HepG2 (cell line): ENCODE data around the gene CCN2. TPM values are rescaled to one million over a fixed set of nuclear protein-coding genes. Genes with fewer than 3 reads are reported as not detected.

Experiments used
- FOXM1 ChIP-seq: sonication (generic); formaldehyde crosslinking; IDR thresholded peaks from 2 replicates; pipeline ENCODE4 v1.5.0; 2020; ENCODE audit warnings: missing genetic modification reagents
- FOXP1 ChIP-seq, 2 experiments: fragments of 450-650 bp in 1 of 2; IDR thresholded peaks; 2 replicates each; pipeline ENCODE4 v1.6.1; 2017 to 2018; ENCODE audit warnings: antibody characterized with exemption in 1 of 2
- GFI1 ChIP-seq: sonication (generic); formaldehyde crosslinking; IDR thresholded peaks from 2 replicates; pipeline ENCODE4 v1.5.0; 2020; ENCODE audit warnings: missing genetic modification reagents, mild to moderate bottlenecking, borderline replicate concordance
- IKZF4 ChIP-seq: sonication (generic); formaldehyde crosslinking; IDR thresholded peaks from 2 replicates; pipeline ENCODE4 v1.5.1; 2020; ENCODE audit warnings: borderline replicate concordance, mild to moderate bottlenecking, low read depth, missing genetic modification reagents; ENCODE audit errors: not compliant biosample characterization
- KLF12 ChIP-seq: sonication (generic); formaldehyde crosslinking; IDR thresholded peaks from 2 replicates; pipeline ENCODE4 v1.4.0; 2020; ENCODE audit warnings: missing genetic modification reagents, borderline replicate concordance
- MLLT10 ChIP-seq: sonication (generic); formaldehyde crosslinking; IDR thresholded peaks from 2 replicates; pipeline ENCODE4 v1.4.0; 2020; ENCODE audit warnings: missing genetic modification reagents
- NFKB2 ChIP-seq: sonication (generic); formaldehyde crosslinking; IDR thresholded peaks from 2 replicates; pipeline ENCODE4 v1.4.0; 2020; ENCODE audit warnings: missing genetic modification reagents, borderline replicate concordance
- PAWR ChIP-seq: sonication (generic); formaldehyde crosslinking; IDR thresholded peaks from 2 replicates; pipeline ENCODE4 v1.4.0; 2020; ENCODE audit warnings: missing genetic modification reagents, mild to moderate bottlenecking, borderline replicate concordance
- SALL2 ChIP-seq: sonication (generic); formaldehyde crosslinking; IDR thresholded peaks from 2 replicates; pipeline ENCODE4 v1.8.1; 2023; ENCODE audit warnings: mild to moderate bottlenecking, missing genetic modification reagents, inconsistent platforms
- SIX4 ChIP-seq: sonication (generic); formaldehyde crosslinking; IDR thresholded peaks from 2 replicates; pipeline ENCODE4 v1.4.0; 2020; ENCODE audit warnings: missing genetic modification reagents
- SSRP1 ChIP-seq: IDR thresholded peaks from 2 replicates; pipeline ENCODE4 v1.6.1; 2016; ENCODE audit warnings: control low read depth
- TRIM24 ChIP-seq: sonication (generic); formaldehyde crosslinking; IDR thresholded peaks from 2 replicates; pipeline ENCODE4 v1.8.0; 2022; ENCODE audit warnings: mild to moderate bottlenecking, missing genetic modification reagents
- ZBTB21 ChIP-seq: sonication (generic); formaldehyde crosslinking; IDR thresholded peaks from 2 replicates; pipeline ENCODE4 v1.4.0; 2020; ENCODE audit warnings: missing genetic modification reagents
- ZBTB7B ChIP-seq: sonication (generic); formaldehyde crosslinking; IDR thresholded peaks from 2 replicates; pipeline ENCODE4 v1.4.0; 2020; ENCODE audit warnings: missing genetic modification reagents
- ZFAT ChIP-seq: sonication (generic); formaldehyde crosslinking; conservative IDR thresholded peaks from 2 replicates; pipeline ENCODE4 v1.8.1; 2023; ENCODE audit warnings: missing genetic modification reagents, inconsistent platforms
- ZNF333 ChIP-seq: sonication (generic); formaldehyde crosslinking; IDR thresholded peaks from 2 replicates; pipeline ENCODE4 v1.4.0; 2020; ENCODE audit warnings: mild to moderate bottlenecking, missing genetic modification reagents, borderline replicate concordance
- ZNF546 ChIP-seq: sonication (generic); formaldehyde crosslinking; conservative IDR thresholded peaks from 2 replicates; pipeline ENCODE4 v1.8.1; 2023; ENCODE audit warnings: mild to moderate bottlenecking, missing genetic modification reagents
- ZNF589 ChIP-seq: sonication (generic); formaldehyde crosslinking; conservative IDR thresholded peaks from 2 replicates; pipeline ENCODE4 v1.8.0; 2022; ENCODE audit warnings: mild to moderate bottlenecking, moderate library complexity, missing genetic modification reagents
- ZNF652 ChIP-seq: IDR thresholded peaks from 2 replicates; pipeline ENCODE4 v1.6.1; 2016; ENCODE audit warnings: low read depth, borderline replicate concordance
- polyA plus RNA-seq, 8 experiments: library from polyadenylated mRNA; depleted of rRNA in 3 of 8; stranded (reverse) in 7 of 8; unstranded in 1 of 8; fragments of >200 nt; fragmentation: Illumina TruSeq in 4 of 8; extraction: Trizol in 4 of 8; gene quantifications; 2 replicates each; pipeline versions ENCODE4 v1.2.1 to v1.2.3, GENCODE V29; 2011 to 2016; ENCODE audit warnings: low read depth in 4 of 8, missing spikeins in 1 of 8, mixed read lengths in 1 of 8; ENCODE audit not compliant: insufficient read depth in 1 of 8
- total RNA-seq, 5 experiments: library from RNA; depleted of rRNA; stranded (reverse); fragments of >200 nt; fragmentation: Illumina TruSeq; extraction: Trizol; gene quantifications; 2 replicates each; pipeline ENCODE4 v1.2.3, GENCODE V29; 2016; ENCODE audit warnings: low read depth in 1 of 5
- TF ChIP-seq, protein P1 (sequence below): sonication (generic); formaldehyde crosslinking; IDR thresholded peaks from 2 replicates; pipeline ENCODE4; 2020; ENCODE audit warnings: missing genetic modification reagents, mild to moderate bottlenecking, borderline replicate concordance
- TF ChIP-seq, protein P2 (sequence below): sonication (generic); formaldehyde crosslinking; IDR thresholded peaks from 2 replicates; pipeline ENCODE4 v1.9.0; 2022; ENCODE audit warnings: missing genetic modification reagents, mild to moderate bottlenecking, borderline replicate concordance
- TF ChIP-seq, protein P3 (sequence below): sonication (generic); formaldehyde crosslinking; IDR thresholded peaks from 2 replicates; pipeline ENCODE4 v1.5.0; 2020; ENCODE audit warnings: missing genetic modification reagents
- TF ChIP-seq, protein P4 (sequence below), 2 experiments: fragments of 450-650 bp in 1 of 2; sonication (generic) in 1 of 2; formaldehyde crosslinking; IDR thresholded peaks; 2 replicates each; pipeline versions ENCODE4 v1.5.0 to v1.8.0; 2020 to 2022; ENCODE audit warnings: mild to moderate bottlenecking in 1 of 2, missing genetic modification reagents in 1 of 2

The CCN2 gene
- total and polyA plus RNA-seq, 2 of the 13 experiments (the other 11 are each of a cell fraction or from before 2014, with no cell fraction given), result 34.7 to 316 TPM

DNA sequence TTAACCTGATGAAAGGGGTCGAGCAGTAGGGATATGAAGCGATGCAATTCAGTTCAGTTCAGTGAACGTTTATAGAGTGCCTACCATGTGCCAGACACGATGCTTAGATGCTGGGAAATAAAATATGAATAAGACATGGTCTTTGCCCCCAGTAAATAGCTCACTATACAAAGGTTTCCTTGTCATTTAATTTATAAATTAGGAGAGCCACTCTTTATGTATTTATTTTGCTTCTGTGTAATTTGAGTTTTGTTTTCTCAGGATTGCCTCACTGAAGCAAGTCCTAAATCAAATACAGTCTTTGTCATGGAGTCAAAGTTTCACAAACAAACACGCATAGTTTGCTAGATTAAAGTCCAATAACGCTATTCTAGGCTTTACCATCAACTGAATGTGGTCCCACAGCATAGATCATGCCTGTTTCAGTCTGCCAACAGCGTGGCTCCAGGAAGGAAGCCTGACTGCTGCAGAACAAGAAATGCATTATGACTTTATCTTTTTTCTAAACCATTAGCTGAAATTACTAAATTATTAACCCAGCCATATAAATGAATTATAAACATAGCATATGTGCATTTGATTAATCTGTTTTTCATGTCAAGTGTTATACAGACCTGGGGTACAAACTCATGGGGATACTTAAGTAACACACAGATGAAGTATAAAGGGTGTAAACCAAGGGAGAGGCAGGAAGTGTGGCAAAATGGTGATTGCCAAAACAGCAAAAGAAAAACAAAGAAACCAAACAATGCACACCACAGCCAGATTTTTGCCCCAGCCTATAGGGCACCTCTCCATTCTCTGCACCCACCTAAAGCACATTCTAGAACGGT lies 29.8 kb upstream of the CCN2 start (continued):
- no peak; the same call in 1 of the 2 replicates for TF ChIP-seq SSRP1 (CRISPR knock-in tag)
- TF ChIP-seq, protein P1, sequence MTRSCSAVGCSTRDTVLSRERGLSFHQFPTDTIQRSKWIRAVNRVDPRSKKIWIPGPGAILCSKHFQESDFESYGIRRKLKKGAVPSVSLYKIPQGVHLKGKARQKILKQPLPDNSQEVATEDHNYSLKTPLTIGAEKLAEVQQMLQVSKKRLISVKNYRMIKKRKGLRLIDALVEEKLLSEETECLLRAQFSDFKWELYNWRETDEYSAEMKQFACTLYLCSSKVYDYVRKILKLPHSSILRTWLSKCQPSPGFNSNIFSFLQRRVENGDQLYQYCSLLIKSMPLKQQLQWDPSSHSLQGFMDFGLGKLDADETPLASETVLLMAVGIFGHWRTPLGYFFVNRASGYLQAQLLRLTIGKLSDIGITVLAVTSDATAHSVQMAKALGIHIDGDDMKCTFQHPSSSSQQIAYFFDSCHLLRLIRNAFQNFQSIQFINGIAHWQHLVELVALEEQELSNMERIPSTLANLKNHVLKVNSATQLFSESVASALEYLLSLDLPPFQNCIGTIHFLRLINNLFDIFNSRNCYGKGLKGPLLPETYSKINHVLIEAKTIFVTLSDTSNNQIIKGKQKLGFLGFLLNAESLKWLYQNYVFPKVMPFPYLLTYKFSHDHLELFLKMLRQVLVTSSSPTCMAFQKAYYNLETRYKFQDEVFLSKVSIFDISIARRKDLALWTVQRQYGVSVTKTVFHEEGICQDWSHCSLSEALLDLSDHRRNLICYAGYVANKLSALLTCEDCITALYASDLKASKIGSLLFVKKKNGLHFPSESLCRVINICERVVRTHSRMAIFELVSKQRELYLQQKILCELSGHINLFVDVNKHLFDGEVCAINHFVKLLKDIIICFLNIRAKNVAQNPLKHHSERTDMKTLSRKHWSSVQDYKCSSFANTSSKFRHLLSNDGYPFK, result no peak
- TF ChIP-seq ZNF546 (CRISPR knock-in tag), result no peak
- TF ChIP-seq ZNF652 (CRISPR knock-in tag), result peak; percentile 45; the same call in 1 of the 2 replicates
- TF ChIP-seq IKZF4 (CRISPR knock-in tag), result no peak
- TF ChIP-seq ZBTB21 (CRISPR knock-in tag), result no peak
- TF ChIP-seq GFI1 (CRISPR knock-in tag), result peak; percentile 97
- TF ChIP-seq, protein P2, sequence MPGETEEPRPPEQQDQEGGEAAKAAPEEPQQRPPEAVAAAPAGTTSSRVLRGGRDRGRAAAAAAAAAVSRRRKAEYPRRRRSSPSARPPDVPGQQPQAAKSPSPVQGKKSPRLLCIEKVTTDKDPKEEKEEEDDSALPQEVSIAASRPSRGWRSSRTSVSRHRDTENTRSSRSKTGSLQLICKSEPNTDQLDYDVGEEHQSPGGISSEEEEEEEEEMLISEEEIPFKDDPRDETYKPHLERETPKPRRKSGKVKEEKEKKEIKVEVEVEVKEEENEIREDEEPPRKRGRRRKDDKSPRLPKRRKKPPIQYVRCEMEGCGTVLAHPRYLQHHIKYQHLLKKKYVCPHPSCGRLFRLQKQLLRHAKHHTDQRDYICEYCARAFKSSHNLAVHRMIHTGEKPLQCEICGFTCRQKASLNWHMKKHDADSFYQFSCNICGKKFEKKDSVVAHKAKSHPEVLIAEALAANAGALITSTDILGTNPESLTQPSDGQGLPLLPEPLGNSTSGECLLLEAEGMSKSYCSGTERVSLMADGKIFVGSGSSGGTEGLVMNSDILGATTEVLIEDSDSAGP (CRISPR knock-in tag), result 0 out of 2 replicates have a peak, but pooled peaks have one; percentile 55
- no peak for TF ChIP-seq ZNF333 (CRISPR knock-in tag)
- TF ChIP-seq NFKB2 (CRISPR knock-in tag), result no peak
- TF ChIP-seq, protein P3, sequence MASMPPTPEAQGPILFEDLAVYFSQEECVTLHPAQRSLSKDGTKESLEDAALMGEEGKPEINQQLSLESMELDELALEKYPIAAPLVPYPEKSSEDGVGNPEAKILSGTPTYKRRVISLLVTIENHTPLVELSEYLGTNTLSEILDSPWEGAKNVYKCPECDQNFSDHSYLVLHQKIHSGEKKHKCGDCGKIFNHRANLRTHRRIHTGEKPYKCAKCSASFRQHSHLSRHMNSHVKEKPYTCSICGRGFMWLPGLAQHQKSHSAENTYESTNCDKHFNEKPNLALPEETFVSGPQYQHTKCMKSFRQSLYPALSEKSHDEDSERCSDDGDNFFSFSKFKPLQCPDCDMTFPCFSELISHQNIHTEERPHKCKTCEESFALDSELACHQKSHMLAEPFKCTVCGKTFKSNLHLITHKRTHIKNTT, result no peak
- 0 out of 2 replicates have a peak, but pooled peaks have one; percentile 76 for TF ChIP-seq TRIM24
- TF ChIP-seq SIX4 (CRISPR knock-in tag), result peak; percentile 99
- TF ChIP-seq MLLT10 (CRISPR knock-in tag), result no peak
- TF ChIP-seq FOXP1 (IDR thresholded peaks at IDR 0.05), result peak; percentile 92
- TF ChIP-seq FOXP1 (CRISPR knock-in tag; IDR thresholded peaks at IDR 0.05), result peak; percentile 99
- TF ChIP-seq ZBTB7B, result peak; percentile 87; the same call in 1 of the 2 replicates
- no peak for TF ChIP-seq PAWR (CRISPR knock-in tag)
- no peak for TF ChIP-seq FOXM1 (CRISPR knock-in tag)
- TF ChIP-seq ZNF589 (CRISPR knock-in tag), result 0 out of 2 replicates have a peak, but pooled peaks have one; percentile 44
- peak; percentile 69; the same call in 1 of the 2 replicates for TF ChIP-seq SALL2 (CRISPR knock-in tag)
- TF ChIP-seq KLF12 (CRISPR knock-in tag), result no peak; the same call in 1 of the 2 replicates
- TF ChIP-seq, protein P4, sequence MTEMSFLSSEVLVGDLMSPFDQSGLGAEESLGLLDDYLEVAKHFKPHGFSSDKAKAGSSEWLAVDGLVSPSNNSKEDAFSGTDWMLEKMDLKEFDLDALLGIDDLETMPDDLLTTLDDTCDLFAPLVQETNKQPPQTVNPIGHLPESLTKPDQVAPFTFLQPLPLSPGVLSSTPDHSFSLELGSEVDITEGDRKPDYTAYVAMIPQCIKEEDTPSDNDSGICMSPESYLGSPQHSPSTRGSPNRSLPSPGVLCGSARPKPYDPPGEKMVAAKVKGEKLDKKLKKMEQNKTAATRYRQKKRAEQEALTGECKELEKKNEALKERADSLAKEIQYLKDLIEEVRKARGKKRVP (CRISPR knock-in tag; IDR thresholded peaks at IDR 0.05), result peak in 1 of 2 experiments; percentile 93; a peak in 2 of 4 replicates
- no peak for TF ChIP-seq ZFAT (CRISPR knock-in tag)
